OCI-LY7 (cell line): ENCODE measurements around the gene TRIM27. TPM values are rescaled to one million over a fixed set of nuclear protein-coding genes. Genes with fewer than 3 reads are reported as not detected.
A peak's percentile ranks its signal among the peaks of the same experiment; 100 is the strongest.
"Not testable (repeated sequence)": the region's sequence is repeated elsewhere in the genome, so short reads cannot be mapped to it uniquely, and the experiment has no call there.

Experiments
- BruUV-seq: library from RNA; stranded (reverse); fragments of 400-500 nt; replicated peaks from 2 replicates; lab custom pipeline; 2021; lab: Mats Ljungman, UMichigan
- CTCF ChIA-PET: fragments of 300-600 bp; sonication (Branson Sonifier 250); formaldehyde crosslinking; loops from one replicate; lab custom pipeline; 2022; ENCODE audit warnings: antibody characterized with exemption; ENCODE audit not compliant: unreplicated experiment; lab: Charles Lee
- POLR2A ChIA-PET: fragments of 300-600 bp; sonication (Branson Sonifier 250); formaldehyde crosslinking; loops from one replicate; lab custom pipeline; 2022; ENCODE audit warnings: antibody characterized with exemption; lab: Charles Lee
- DNase-seq: peaks from one replicate; pipeline ENCODE4 v3.0.0-alpha.2; 2015; ENCODE audit warnings: low spot score
- H2AFZ ChIP-seq: fragments of 200-600 bp; sonication (generic), shearing (Covaris generic); 2 replicates; pipeline ENCODE4 v1.6.1; 2014; ENCODE audit warnings: mild to moderate bottlenecking, antibody characterized with exemption, low read length, moderate library complexity
- H3K27ac ChIP-seq: fragments of 200-600 bp; sonication (generic); 2 replicates; pipeline ENCODE4 v1.5.1; 2014; ENCODE audit warnings: mixed run types, low read depth, mild to moderate bottlenecking, moderate library complexity, low read length, inconsistent platforms; ENCODE audit not compliant: poor library complexity, severe bottlenecking
- H3K36me3 ChIP-seq: fragments of 200-600 bp; sonication (generic); 2 replicates; pipeline ENCODE4 v1.6.1; 2014; ENCODE audit warnings: mild to moderate bottlenecking, antibody characterized with exemption, low read length, moderate library complexity, mixed read lengths; ENCODE audit not compliant: insufficient read depth
- H3K4me1 ChIP-seq: fragments of 200-600 bp; sonication (generic); 2 replicates; pipeline ENCODE4 v1.5.1; 2014; ENCODE audit warnings: mild to moderate bottlenecking, low read length; ENCODE audit not compliant: insufficient read depth, poor library complexity, severe bottlenecking
- H3K4me2 ChIP-seq: fragments of 200-600 bp; sonication (generic); 2 replicates; pipeline ENCODE4 v1.6.1; 2014; ENCODE audit warnings: mild to moderate bottlenecking, low read length
- H3K4me3 ChIP-seq: fragments of 200-600 bp; sonication (generic); 2 replicates; pipeline ENCODE4 v1.5.1; 2014; ENCODE audit warnings: mild to moderate bottlenecking, low read depth, low read length; ENCODE audit not compliant: poor library complexity, severe bottlenecking
- H3K79me2 ChIP-seq: fragments of 200-600 bp; sonication (generic); 2 replicates; pipeline ENCODE4 v1.6.1; 2016; ENCODE audit warnings: low read depth, mild to moderate bottlenecking, low read length, moderate library complexity, mixed read lengths; ENCODE audit not compliant: insufficient read depth
- H3K9me2 ChIP-seq: fragments of 200-600 bp; sonication (generic); 2 replicates; pipeline ENCODE4 v1.6.1; 2016; ENCODE audit warnings: mild to moderate bottlenecking, low read length, mixed read lengths; ENCODE audit not compliant: insufficient read depth
- H3K9me3 ChIP-seq: fragments of 200-600 bp; sonication (generic); 2 replicates; pipeline ENCODE4 v1.6.1; 2014; ENCODE audit warnings: mild to moderate bottlenecking, mixed run types, low read length, mixed read lengths
- H4K20me1 ChIP-seq: fragments of 200-600 bp; sonication (generic); 2 replicates; pipeline ENCODE4 v1.6.1; 2014; ENCODE audit warnings: mild to moderate bottlenecking, antibody characterized with exemption, low read length, moderate library complexity, mixed read lengths; ENCODE audit not compliant: insufficient read depth
- CTCF ChIP-seq: fragments of 200-600 bp; sonication (generic); conservative IDR thresholded peaks from 2 replicates; pipeline ENCODE4 v1.5.1; 2014; ENCODE audit warnings: mild to moderate bottlenecking, antibody characterized with exemption, low read length, moderate library complexity, mixed read lengths
- EZH2phosphoT487 ChIP-seq: fragments of 200-600 bp; sonication (generic); IDR thresholded peaks from 2 replicates; pipeline ENCODE4 v1.6.1; 2018; ENCODE audit warnings: low read depth, borderline replicate concordance, mild to moderate bottlenecking, mixed run types, antibody characterized with exemption, low read length, moderate library complexity, mixed read lengths
- intact Hi-C: fragments of 100-400 bp; cut with micrococcal nuclease; formaldehyde crosslinking; loops from one replicate; pipeline ENCODE4 v1.10.0; 2022; ENCODE audit not compliant: unreplicated experiment
- total RNA-seq, 2 experiments: library from RNA; depleted of rRNA in 1 of 2; stranded (reverse); fragments of >200 nt in 1 of 2; shearing (Covaris generic) in 1 of 2; gene quantifications; 2 replicates each; pipeline ENCODE4 v1.2.3, GENCODE V29; 2014 to 2022

The TRIM27 gene
- total RNA-seq, 2 experiments from 2014 or later: 112 to 130 TPM

- BruUV-seq: no TSS peak
- Histone ChIP-seq H2AFZ (no peak overlapping the region; the same call in 1 of the 2 replicates), H3K9me3 (peaks cover 4% of the 10 kb centered on the region; the same call in 1 of the 2 replicates), H3K79me2 (no peaks in the 10 kb centered on the region), H3K4me1 (peaks cover 70% of the 10 kb centered on the region), H3K27ac (no peak overlapping the region), H3K4me3 (no peak overlapping the region), H3K9me2 (no peaks in the 10 kb centered on the region), H3K36me3 (no peaks in the 10 kb centered on the region; the same call in 1 of the 2 replicates), H3K4me2 (no peak overlapping the region), H4K20me1 (no peaks in the 10 kb centered on the region)
- TF ChIP-seq EZH2phosphoT487 (no peak), CTCF (no peak)
- POLR2A ChIA-PET: interaction anchor here (0.6 to 6.9 kb wide), 6 partner anchors 12 to 1622 kb away, joined by 3 to 64 read pairs (median 6); partner anchors contain the start of gene TRIM27
- CTCF ChIA-PET: no interaction called here
- intact Hi-C loops: no loop called here
- no peak for DNase-seq
Measured at GRCh38 chr6:28880519-28880893, 43.3 kb downstream of the TRIM27 start.

- Histone ChIP-seq H3K4me3 (peak overlapping the region; percentile 47), H3K36me3 (no peaks in the 10 kb centered on the region), H2AFZ (no peak overlapping the region), H3K79me2 (no peaks in the 10 kb centered on the region), H3K9me3 (no peaks in the 10 kb centered on the region), H3K4me1 (peaks cover 78% of the 10 kb centered on the region), H4K20me1 (no peaks in the 10 kb centered on the region), H3K4me2 (peak overlapping the region; percentile 90), H3K27ac (peak overlapping the region; percentile 99), H3K9me2 (no peaks in the 10 kb centered on the region)
- BruUV-seq: no TSS peak
- TF ChIP-seq CTCF (no peak), EZH2phosphoT487 (no peak)
- CTCF ChIA-PET: interaction anchor here (2.4 kb wide), 1 partner anchor 13 kb away, joined by 9 read pairs; no protein-coding TSS in a partner anchor
- POLR2A ChIA-PET: interaction anchor here (0.6 to 6.2 kb wide), 18 partner anchors 8 to 1068 kb away, joined by 3 to 70 read pairs (median 6); a partner anchor contains a TSS
- peak; percentile 95 for DNase-seq
- intact Hi-C loops: loop anchor here (1.0 to 10.0 kb wide), 4 partner anchors 20 to 1742 kb away; a partner anchor contains a TSS
Measured at GRCh38 chr6:28876710-28877109, 47.1 kb downstream of the TRIM27 start.

GRCh38 chr6:28875191-28875747 is 48.5 kb downstream of the TRIM27 start:
- Histone ChIP-seq H4K20me1 (no peaks in the 10 kb centered on the region), H3K79me2 (no peaks in the 10 kb centered on the region), H3K36me3 (no peaks in the 10 kb centered on the region), H3K9me3 (no peaks in the 10 kb centered on the region), H3K9me2 (no peaks in the 10 kb centered on the region), H3K4me2 (peak overlapping the region; percentile 90), H3K4me3 (peak overlapping the region; percentile 47), H3K4me1 (peaks cover 77% of the 10 kb centered on the region), H3K27ac (peak overlapping the region; percentile 99), H2AFZ (peak overlapping the region; percentile 82; the same call in 1 of the 2 replicates)
- intact Hi-C loops: loop anchor here (5.0 to 10.0 kb wide), 3 partner anchors 983 to 1740 kb away; a partner anchor contains a TSS
- peak; percentile 90 for DNase-seq
- no peak for TF ChIP-seq EZH2phosphoT487
- no peak for TF ChIP-seq CTCF
- ChIA-PET POLR2A (interaction anchor here (0.6 to 6.2 kb wide), 25 partner anchors 10 to 1725 kb away, joined by 3 to 70 read pairs (median 5); a partner anchor contains a TSS), CTCF (interaction anchor here (0.5 to 1.0 kb wide), 4 partner anchors 9 to 107 kb away, joined by 3 to 4 read pairs (median 3); no protein-coding TSS in a partner anchor)
- no TSS peak for BruUV-seq

- H3K4me3 ChIP-seq, CTCF ChIA-PET, H4K20me1 ChIP-seq, POLR2A ChIA-PET, H3K36me3 ChIP-seq, H3K9me2 ChIP-seq, H3K79me2 ChIP-seq, H2AFZ ChIP-seq, H3K9me3 ChIP-seq, DNase-seq, H3K4me2 ChIP-seq, BruUV-seq: not testable (repeated sequence)
- H3K27ac ChIP-seq: peak overlapping the region; percentile 16
- peaks cover 74% of the 10 kb centered on the region for H3K4me1 ChIP-seq
- intact Hi-C loops: loop anchor here (10.0 kb wide), 2 partner anchors 1037 to 1737 kb away; a partner anchor contains a TSS
Measured at GRCh38 chr6:28872157-28872817, 51.5 kb downstream of the TRIM27 start.
